Measurements from ENCODE around the gene CD300H.

Gene CD300H

DNA sequence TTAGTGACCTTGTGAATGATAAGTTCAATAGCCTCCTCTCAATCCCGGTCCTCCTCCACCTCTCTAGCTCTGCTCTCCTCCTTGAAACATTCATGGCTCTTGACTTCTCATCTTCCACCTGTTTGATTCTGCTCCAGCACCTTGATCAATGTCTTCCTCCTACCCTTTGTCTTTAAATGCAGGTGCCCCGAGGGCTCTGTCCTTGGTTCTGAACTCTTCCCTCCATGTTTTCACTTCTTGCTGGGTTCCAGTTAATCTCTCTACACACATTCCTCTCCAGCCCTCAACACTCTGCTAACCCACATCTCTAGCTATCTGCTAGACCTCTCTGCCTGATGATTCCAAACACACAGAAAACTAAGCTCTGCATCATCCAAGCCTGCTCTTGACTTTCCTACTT, 42.8 kb upstream of the CD300H start:
- TF ChIP-seq RARB (CRISPR knock-in tag; IDR thresholded peaks at IDR 0.05) (no peak), PPARA (CRISPR knock-in tag; IDR thresholded peaks at IDR 0.05; ENCODE audit: borderline replicate concordance) (no peak), ZFP3 (CRISPR knock-in tag; IDR thresholded peaks at IDR 0.05) (no peak), ISL1 (CRISPR knock-in tag; IDR thresholded peaks at IDR 0.05) (no peak), TOX (CRISPR knock-in tag; IDR thresholded peaks at IDR 0.05; ENCODE audit: borderline replicate concordance) (no peak), ZC3H10 (CRISPR knock-in tag; IDR thresholded peaks at IDR 0.05) (no peak)
- no peak for ATAC-seq

DNA sequence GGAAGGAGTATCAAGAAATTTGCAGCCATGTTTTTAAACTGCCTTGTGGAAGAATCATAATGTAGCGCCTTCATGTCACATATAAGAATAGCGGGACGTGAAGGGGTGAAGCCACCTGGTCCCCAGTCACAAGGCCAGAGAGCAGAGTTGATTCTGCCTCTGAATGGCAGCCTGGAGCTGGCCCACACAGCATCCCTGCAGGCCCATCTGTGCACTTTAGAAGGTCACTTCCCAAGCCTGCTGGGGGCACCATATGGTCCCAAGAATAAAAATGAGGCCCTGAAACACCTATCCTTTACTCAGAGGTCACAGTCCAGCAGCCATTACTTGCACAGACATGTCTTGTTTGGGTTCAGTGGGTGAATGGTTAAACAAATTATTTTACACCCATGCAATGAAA, 41.2 kb upstream of the CD300H start:
- no peak for ATAC-seq

DNA sequence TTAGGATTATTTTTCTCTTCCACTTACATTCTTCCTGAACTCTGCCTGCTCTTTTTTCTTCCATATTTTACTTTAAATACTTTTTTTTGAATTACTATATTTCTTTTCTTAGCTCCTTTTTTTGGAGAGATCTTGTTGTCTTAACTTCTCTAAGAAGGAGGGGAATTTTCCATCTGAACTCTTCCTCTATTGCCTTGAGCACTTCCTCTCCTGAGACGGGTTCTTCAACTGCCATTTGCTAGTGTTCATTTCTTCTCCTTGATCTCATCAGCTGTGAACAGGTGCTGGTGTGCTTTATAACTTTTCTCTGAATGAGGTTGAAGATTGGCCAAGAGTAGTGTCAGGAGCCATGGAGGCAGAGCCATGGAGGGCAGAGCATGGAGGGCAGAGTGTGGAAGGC, 39.9 kb upstream of the CD300H start:
- no peak for TF ChIP-seq CSDC2 (CRISPR knock-in tag; IDR thresholded peaks at IDR 0.05)
- no peak for TF ChIP-seq SNAI2 (CRISPR knock-in tag; IDR thresholded peaks at IDR 0.05)
- TF ChIP-seq TOX (CRISPR knock-in tag; IDR thresholded peaks at IDR 0.05; ENCODE audit: borderline replicate concordance), result no peak
- no peak for TF ChIP-seq ESRRG (CRISPR knock-in tag; IDR thresholded peaks at IDR 0.05)
- no peak for TF ChIP-seq RARB (CRISPR knock-in tag; IDR thresholded peaks at IDR 0.05)
- TF ChIP-seq OSR1 (CRISPR knock-in tag; IDR thresholded peaks at IDR 0.05), result no peak
- TF ChIP-seq ISL1 (CRISPR knock-in tag; IDR thresholded peaks at IDR 0.05), result no peak
- TF ChIP-seq ZFP30 (CRISPR knock-in tag; IDR thresholded peaks at IDR 0.05), result no peak
- TF ChIP-seq, protein P1, sequence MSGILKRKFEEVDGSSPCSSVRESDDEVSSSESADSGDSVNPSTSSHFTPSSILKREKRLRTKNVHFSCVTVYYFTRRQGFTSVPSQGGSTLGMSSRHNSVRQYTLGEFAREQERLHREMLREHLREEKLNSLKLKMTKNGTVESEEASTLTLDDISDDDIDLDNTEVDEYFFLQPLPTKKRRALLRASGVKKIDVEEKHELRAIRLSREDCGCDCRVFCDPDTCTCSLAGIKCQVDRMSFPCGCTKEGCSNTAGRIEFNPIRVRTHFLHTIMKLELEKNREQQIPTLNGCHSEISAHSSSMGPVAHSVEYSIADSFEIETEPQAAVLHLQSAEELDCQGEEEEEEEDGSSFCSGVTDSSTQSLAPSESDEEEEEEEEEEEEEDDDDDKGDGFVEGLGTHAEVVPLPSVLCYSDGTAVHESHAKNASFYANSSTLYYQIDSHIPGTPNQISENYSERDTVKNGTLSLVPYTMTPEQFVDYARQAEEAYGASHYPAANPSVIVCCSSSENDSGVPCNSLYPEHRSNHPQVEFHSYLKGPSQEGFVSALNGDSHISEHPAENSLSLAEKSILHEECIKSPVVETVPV (CRISPR knock-in tag; IDR thresholded peaks at IDR 0.05), result no peak
- TF ChIP-seq PPARA (CRISPR knock-in tag; IDR thresholded peaks at IDR 0.05; ENCODE audit: borderline replicate concordance), result no peak
- TF ChIP-seq, protein P2, sequence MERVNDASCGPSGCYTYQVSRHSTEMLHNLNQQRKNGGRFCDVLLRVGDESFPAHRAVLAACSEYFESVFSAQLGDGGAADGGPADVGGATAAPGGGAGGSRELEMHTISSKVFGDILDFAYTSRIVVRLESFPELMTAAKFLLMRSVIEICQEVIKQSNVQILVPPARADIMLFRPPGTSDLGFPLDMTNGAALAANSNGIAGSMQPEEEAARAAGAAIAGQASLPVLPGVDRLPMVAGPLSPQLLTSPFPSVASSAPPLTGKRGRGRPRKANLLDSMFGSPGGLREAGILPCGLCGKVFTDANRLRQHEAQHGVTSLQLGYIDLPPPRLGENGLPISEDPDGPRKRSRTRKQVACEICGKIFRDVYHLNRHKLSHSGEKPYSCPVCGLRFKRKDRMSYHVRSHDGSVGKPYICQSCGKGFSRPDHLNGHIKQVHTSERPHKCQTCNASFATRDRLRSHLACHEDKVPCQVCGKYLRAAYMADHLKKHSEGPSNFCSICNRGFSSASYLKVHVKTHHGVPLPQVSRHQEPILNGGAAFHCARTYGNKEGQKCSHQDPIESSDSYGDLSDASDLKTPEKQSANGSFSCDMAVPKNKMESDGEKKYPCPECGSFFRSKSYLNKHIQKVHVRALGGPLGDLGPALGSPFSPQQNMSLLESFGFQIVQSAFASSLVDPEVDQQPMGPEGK (CRISPR knock-in tag; IDR thresholded peaks at IDR 0.05; ENCODE audit: borderline replicate concordance), result no peak
- no peak for TF ChIP-seq ARNTL (CRISPR knock-in tag; IDR thresholded peaks at IDR 0.05; ENCODE audit: borderline replicate concordance, low read depth)
- TF ChIP-seq GLIS3 (CRISPR knock-in tag; IDR thresholded peaks at IDR 0.05), result no peak
- TF ChIP-seq ZC3H10 (CRISPR knock-in tag; IDR thresholded peaks at IDR 0.05), result no peak
- TF ChIP-seq BACH2 (CRISPR knock-in tag; IDR thresholded peaks at IDR 0.05; ENCODE audit: borderline replicate concordance), result no peak
- no peak for ATAC-seq

More for the DNA sequence above, 41.2 kb upstream of the CD300H start:
- TF ChIP-seq ZFP30 (CRISPR knock-in tag; IDR thresholded peaks at IDR 0.05), result no peak
- no peak for TF ChIP-seq BACH2 (CRISPR knock-in tag; IDR thresholded peaks at IDR 0.05; ENCODE audit: borderline replicate concordance)
- TF ChIP-seq, protein P1 (CRISPR knock-in tag; IDR thresholded peaks at IDR 0.05), result no peak
- no peak for TF ChIP-seq CSDC2 (CRISPR knock-in tag; IDR thresholded peaks at IDR 0.05)
- TF ChIP-seq, protein P2 (CRISPR knock-in tag; IDR thresholded peaks at IDR 0.05; ENCODE audit: borderline replicate concordance), result no peak
- TF ChIP-seq ISL1 (CRISPR knock-in tag; IDR thresholded peaks at IDR 0.05), result no peak
- TF ChIP-seq TOX (CRISPR knock-in tag; IDR thresholded peaks at IDR 0.05; ENCODE audit: borderline replicate concordance), result no peak
- TF ChIP-seq, protein P3, sequence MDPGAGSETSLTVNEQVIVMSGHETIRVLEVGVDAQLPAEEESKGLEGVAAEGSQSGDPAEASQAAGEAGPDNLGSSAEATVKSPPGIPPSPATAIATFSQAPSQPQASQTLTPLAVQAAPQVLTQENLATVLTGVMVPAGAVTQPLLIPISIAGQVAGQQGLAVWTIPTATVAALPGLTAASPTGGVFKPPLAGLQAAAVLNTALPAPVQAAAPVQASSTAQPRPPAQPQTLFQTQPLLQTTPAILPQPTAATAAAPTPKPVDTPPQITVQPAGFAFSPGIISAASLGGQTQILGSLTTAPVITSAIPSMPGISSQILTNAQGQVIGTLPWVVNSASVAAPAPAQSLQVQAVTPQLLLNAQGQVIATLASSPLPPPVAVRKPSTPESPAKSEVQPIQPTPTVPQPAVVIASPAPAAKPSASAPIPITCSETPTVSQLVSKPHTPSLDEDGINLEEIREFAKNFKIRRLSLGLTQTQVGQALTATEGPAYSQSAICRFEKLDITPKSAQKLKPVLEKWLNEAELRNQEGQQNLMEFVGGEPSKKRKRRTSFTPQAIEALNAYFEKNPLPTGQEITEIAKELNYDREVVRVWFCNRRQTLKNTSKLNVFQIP (CRISPR knock-in tag; IDR thresholded peaks at IDR 0.05; ENCODE audit: borderline replicate concordance, low read depth), result no peak
- TF ChIP-seq ESRRG (CRISPR knock-in tag; IDR thresholded peaks at IDR 0.05), result no peak

DNA sequence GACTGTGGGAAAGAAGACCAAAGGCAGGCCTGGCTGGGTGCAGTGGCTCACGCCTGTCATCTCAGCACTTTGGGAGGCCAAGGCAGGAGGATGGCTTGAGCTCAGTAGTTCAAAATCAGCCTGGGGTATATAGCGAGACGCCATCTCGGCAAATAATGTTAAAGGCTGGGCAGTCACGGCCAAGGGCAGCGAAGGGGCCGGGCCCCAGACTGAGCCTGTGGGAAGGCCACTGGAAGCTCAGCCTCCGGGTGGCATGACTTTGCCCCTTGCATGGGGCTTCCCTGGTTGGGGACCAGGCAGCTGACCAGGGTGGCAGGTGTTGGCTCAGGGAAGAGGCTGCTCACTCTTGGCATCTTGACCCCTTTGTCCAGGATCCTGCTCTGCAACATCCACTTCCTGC, 38.7 kb upstream of the CD300H start:
- no peak for ATAC-seq
- no peak for TF ChIP-seq ZNF70 (CRISPR knock-in tag; IDR thresholded peaks at IDR 0.05)
- TF ChIP-seq ARNTL (CRISPR knock-in tag; IDR thresholded peaks at IDR 0.05; ENCODE audit: borderline replicate concordance, low read depth), result no peak
- no peak for TF ChIP-seq ZFP3 (CRISPR knock-in tag; IDR thresholded peaks at IDR 0.05)
- no peak for TF ChIP-seq ZNF8 (CRISPR knock-in tag; IDR thresholded peaks at IDR 0.05)
- no peak for TF ChIP-seq TOX (CRISPR knock-in tag; IDR thresholded peaks at IDR 0.05; ENCODE audit: borderline replicate concordance)
- no peak for TF ChIP-seq BACH2 (CRISPR knock-in tag; IDR thresholded peaks at IDR 0.05; ENCODE audit: borderline replicate concordance)
- no peak for TF ChIP-seq OSR1 (CRISPR knock-in tag; IDR thresholded peaks at IDR 0.05)
- TF ChIP-seq, protein P4, sequence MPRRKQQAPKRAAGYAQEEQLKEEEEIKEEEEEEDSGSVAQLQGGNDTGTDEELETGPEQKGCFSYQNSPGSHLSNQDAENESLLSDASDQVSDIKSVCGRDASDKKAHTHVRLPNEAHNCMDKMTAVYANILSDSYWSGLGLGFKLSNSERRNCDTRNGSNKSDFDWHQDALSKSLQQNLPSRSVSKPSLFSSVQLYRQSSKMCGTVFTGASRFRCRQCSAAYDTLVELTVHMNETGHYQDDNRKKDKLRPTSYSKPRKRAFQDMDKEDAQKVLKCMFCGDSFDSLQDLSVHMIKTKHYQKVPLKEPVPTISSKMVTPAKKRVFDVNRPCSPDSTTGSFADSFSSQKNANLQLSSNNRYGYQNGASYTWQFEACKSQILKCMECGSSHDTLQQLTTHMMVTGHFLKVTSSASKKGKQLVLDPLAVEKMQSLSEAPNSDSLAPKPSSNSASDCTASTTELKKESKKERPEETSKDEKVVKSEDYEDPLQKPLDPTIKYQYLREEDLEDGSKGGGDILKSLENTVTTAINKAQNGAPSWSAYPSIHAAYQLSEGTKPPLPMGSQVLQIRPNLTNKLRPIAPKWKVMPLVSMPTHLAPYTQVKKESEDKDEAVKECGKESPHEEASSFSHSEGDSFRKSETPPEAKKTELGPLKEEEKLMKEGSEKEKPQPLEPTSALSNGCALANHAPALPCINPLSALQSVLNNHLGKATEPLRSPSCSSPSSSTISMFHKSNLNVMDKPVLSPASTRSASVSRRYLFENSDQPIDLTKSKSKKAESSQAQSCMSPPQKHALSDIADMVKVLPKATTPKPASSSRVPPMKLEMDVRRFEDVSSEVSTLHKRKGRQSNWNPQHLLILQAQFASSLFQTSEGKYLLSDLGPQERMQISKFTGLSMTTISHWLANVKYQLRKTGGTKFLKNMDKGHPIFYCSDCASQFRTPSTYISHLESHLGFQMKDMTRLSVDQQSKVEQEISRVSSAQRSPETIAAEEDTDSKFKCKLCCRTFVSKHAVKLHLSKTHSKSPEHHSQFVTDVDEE (CRISPR knock-in tag; IDR thresholded peaks at IDR 0.05), result no peak
- TF ChIP-seq, protein P3 (CRISPR knock-in tag; IDR thresholded peaks at IDR 0.05; ENCODE audit: borderline replicate concordance, low read depth), result no peak
- TF ChIP-seq PPARA (CRISPR knock-in tag; IDR thresholded peaks at IDR 0.05; ENCODE audit: borderline replicate concordance), result no peak
